ENCODE results near the gene PIP4P1. TPM values are rescaled to one million over a fixed set of nuclear protein-coding genes. Genes with fewer than 3 reads are reported as not detected.

PIP4P1 gene
- total RNA-seq, 1 experiment from 2014 or later: 32.9 TPM

- H3K4me2 ChIP-seq (ENCODE audit: low read length): no peak overlapping the region
- peaks cover 23% of the 10 kb centered on the region for H3K4me1 ChIP-seq (ENCODE audit: insufficient read depth, low read length)
- intact Hi-C loops (cut with micrococcal nuclease): no loop called here
- no peaks in the 10 kb centered on the region for H3K9me3 ChIP-seq (ENCODE audit: low read length)
- ATAC-seq: 0 out of 2 replicates have a peak, but pooled peaks have one; percentile 14
- no peak overlapping the region for H3K9ac ChIP-seq (ENCODE audit: low read length)
- no peaks in the 10 kb centered on the region for H3K36me3 ChIP-seq (ENCODE audit: low read depth, low read length)
- POLR2A ChIA-PET (ENCODE audit: unreplicated experiment): no interaction called here
- H4K20me1 ChIP-seq (ENCODE audit: low read length): no peaks in the 10 kb centered on the region
- no peaks in the 10 kb centered on the region for H3K27me3 ChIP-seq (ENCODE audit: low read length)
- no peak overlapping the region for H3K27ac ChIP-seq (ENCODE audit: low read length)
- no TSS peak for BruUV-seq (replicated peaks)
- CTCF ChIA-PET: no interaction called here
- TF ChIP-seq EZH2 (IDR thresholded peaks at IDR 0.05; ENCODE audit: low read length, unreplicated experiment) (no peak), EZH2phosphoT487 (IDR thresholded peaks at IDR 0.05; ENCODE audit: borderline replicate concordance, low read length) (no peak), CTCF (conservative IDR thresholded peaks at IDR 0.05; ENCODE audit: low read depth, low read length) (no peak)
- peaks cover 3% of the 10 kb centered on the region for H3F3A ChIP-seq (ENCODE audit: low read length, unreplicated experiment)
- H2AFZ ChIP-seq (ENCODE audit: low read length): no peak overlapping the region
- no peak overlapping the region for H3K4me3 ChIP-seq (ENCODE audit: low read length)
- H3K79me2 ChIP-seq (ENCODE audit: low read length): no peaks in the 10 kb centered on the region
- peak; percentile 45 for DNase-seq
- H3K9me2 ChIP-seq (replicated peaks; ENCODE audit: low read length): no peaks in the 10 kb centered on the region
Observed at GRCh38 chr14:20419419-20419818, 41.8 kb downstream of the PIP4P1 start.

GRCh38 chr14:20418501-20418909 is 42.7 kb downstream of the PIP4P1 start:
- Histone ChIP-seq H4K20me1 (ENCODE audit: low read length) (no peaks in the 10 kb centered on the region), H3K4me1 (ENCODE audit: insufficient read depth, low read length) (peaks cover 32% of the 10 kb centered on the region), H3F3A (ENCODE audit: low read length, unreplicated experiment) (peaks cover 3% of the 10 kb centered on the region), H3K27me3 (ENCODE audit: low read length) (no peaks in the 10 kb centered on the region), H3K4me3 (ENCODE audit: low read length) (no peak overlapping the region), H3K36me3 (ENCODE audit: low read depth, low read length) (no peaks in the 10 kb centered on the region), H2AFZ (ENCODE audit: low read length) (no peak overlapping the region), H3K9me3 (ENCODE audit: low read length) (no peaks in the 10 kb centered on the region), H3K79me2 (ENCODE audit: low read length) (no peaks in the 10 kb centered on the region), H3K9me2 (replicated peaks; ENCODE audit: low read length) (no peaks in the 10 kb centered on the region), H3K27ac (ENCODE audit: low read length) (peak overlapping the region; percentile 87), H3K9ac (ENCODE audit: low read length) (peak overlapping the region; percentile 35; the same call in 1 of the 2 replicates), H3K4me2 (ENCODE audit: low read length) (peak overlapping the region; percentile 49)
- ATAC-seq (no peak), DNase-seq (no peak)
- no peak for TF ChIP-seq EZH2 (IDR thresholded peaks at IDR 0.05; ENCODE audit: low read length, unreplicated experiment)
- no peak for TF ChIP-seq EZH2phosphoT487 (IDR thresholded peaks at IDR 0.05; ENCODE audit: borderline replicate concordance, low read length)
- no peak for TF ChIP-seq CTCF (conservative IDR thresholded peaks at IDR 0.05; ENCODE audit: low read depth, low read length)
- ChIA-PET CTCF (no interaction called here), POLR2A (ENCODE audit: unreplicated experiment) (no interaction called here)
- intact Hi-C loops (cut with micrococcal nuclease): no loop called here
- no TSS peak for BruUV-seq (replicated peaks)
